H9 (cell line): ENCODE data around the gene RGL1. TPM values are rescaled to one million over a fixed set of nuclear protein-coding genes. Genes with fewer than 3 reads are reported as not detected.

ENCODE experiments used
- DNase-seq: peaks from one replicate; pipeline ENCODE4 v3.0.0-alpha.2; 2017
- H2AFZ ChIP-seq: one replicate; pipeline ENCODE4 v1.6.1; 2013; ENCODE audit warnings: mild to moderate bottlenecking, low read length, control low read depth, moderate library complexity
- H2AK5ac ChIP-seq: 2 replicates; pipeline ENCODE4 v1.6.1; 2013; ENCODE audit warnings: low read length, control low read depth, mixed read lengths; ENCODE audit not compliant: insufficient read length
- H2BK120ac ChIP-seq: one replicate; pipeline ENCODE4 v1.6.1; 2013; ENCODE audit warnings: low read depth, mild to moderate bottlenecking, low read length, control low read depth, inconsistent platforms; ENCODE audit not compliant: poor library complexity, severe bottlenecking
- H2BK12ac ChIP-seq: 2 replicates; pipeline ENCODE4 v1.6.1; 2013; ENCODE audit warnings: low read length, control low read depth, mixed read lengths, low read depth; ENCODE audit not compliant: insufficient read length
- H2BK15ac ChIP-seq: 2 replicates; pipeline ENCODE4 v1.6.1; 2013; ENCODE audit warnings: low read depth, low read length, control low read depth
- H2BK20ac ChIP-seq: one replicate; pipeline ENCODE4 v1.6.1; 2013; ENCODE audit warnings: low read depth, mild to moderate bottlenecking, low read length, control low read depth, inconsistent platforms; ENCODE audit not compliant: poor library complexity, severe bottlenecking
- H2BK5ac ChIP-seq: 2 replicates; pipeline ENCODE4 v1.6.1; 2013; ENCODE audit warnings: low read length, control low read depth, mixed read lengths; ENCODE audit not compliant: insufficient read length
- H3K14ac ChIP-seq: 2 replicates; pipeline ENCODE4 v1.6.1; 2013; ENCODE audit warnings: low read length, control low read depth; ENCODE audit not compliant: insufficient read depth
- H3K18ac ChIP-seq: 2 replicates; pipeline ENCODE4 v1.6.1; 2013; ENCODE audit warnings: low read depth, mild to moderate bottlenecking, mixed read lengths, low read length, control low read depth; ENCODE audit not compliant: insufficient read length
- H3K23ac ChIP-seq: 2 replicates; pipeline ENCODE4 v1.6.1; 2013; ENCODE audit warnings: low read length, control low read depth, mixed read lengths, low read depth; ENCODE audit not compliant: insufficient read length
- H3K23me2 ChIP-seq: 2 replicates; pipeline ENCODE4 v1.6.1; 2013; ENCODE audit warnings: low read depth, mild to moderate bottlenecking, mixed read lengths, low read length, control low read depth; ENCODE audit not compliant: insufficient read length, poor library complexity, severe bottlenecking
- H3K27ac ChIP-seq: 2 replicates; pipeline ENCODE4 v1.5.1; 2013; ENCODE audit warnings: low read length, control low read depth, mixed read lengths, low read depth; ENCODE audit not compliant: insufficient read length
- H3K27me3 ChIP-seq: 2 replicates; pipeline ENCODE4 v1.6.1; 2013; ENCODE audit warnings: low read length, control low read depth, inconsistent platforms; ENCODE audit not compliant: insufficient read depth
- H3K4ac ChIP-seq: 2 replicates; pipeline ENCODE4 v1.6.1; 2013; ENCODE audit warnings: low read depth, mild to moderate bottlenecking, control low read depth, inconsistent platforms, low read length, moderate library complexity
- H3K4me1 ChIP-seq: 2 replicates; pipeline ENCODE4 v1.6.1; 2013; ENCODE audit warnings: low read length, control low read depth, inconsistent platforms; ENCODE audit not compliant: insufficient read depth
- H3K4me2 ChIP-seq: 2 replicates; pipeline ENCODE4 v1.6.1; 2013; ENCODE audit warnings: low read length, control low read depth, mixed read lengths; ENCODE audit not compliant: insufficient read length, insufficient read depth
- H3K56ac ChIP-seq: 2 replicates; pipeline ENCODE4 v1.6.1; 2013; ENCODE audit warnings: low read depth, mild to moderate bottlenecking, mixed read lengths, low read length, control low read depth; ENCODE audit not compliant: insufficient read length
- H3K79me1 ChIP-seq: 2 replicates; pipeline ENCODE4 v1.6.1; 2013; ENCODE audit warnings: low read depth, mild to moderate bottlenecking, moderate library complexity, low read length, control low read depth, inconsistent platforms; ENCODE audit not compliant: insufficient read depth, poor library complexity, severe bottlenecking
- H3K79me2 ChIP-seq: 2 replicates; pipeline ENCODE4 v1.6.1; 2013; ENCODE audit warnings: low read length, control low read depth, inconsistent platforms; ENCODE audit not compliant: insufficient read depth
- H3K9ac ChIP-seq: 2 replicates; pipeline ENCODE4 v1.6.1; 2013; ENCODE audit warnings: low read length, control low read depth, mixed read lengths; ENCODE audit not compliant: insufficient read length; ENCODE audit errors: extremely low read depth
- H3K9me3 ChIP-seq: one replicate; pipeline ENCODE4 v1.6.1; 2013; ENCODE audit warnings: low read depth, low read length, inconsistent platforms; ENCODE audit not compliant: control insufficient read depth
- H3T11ph ChIP-seq: one replicate; pipeline ENCODE4 v1.6.1; 2013; ENCODE audit warnings: mild to moderate bottlenecking, low read length, control low read depth, inconsistent platforms
- H4K20me1 ChIP-seq: one replicate; pipeline ENCODE4 v1.6.1; 2013; ENCODE audit not compliant: control insufficient read depth, insufficient read length, insufficient read depth
- H4K5ac ChIP-seq: 2 replicates; pipeline ENCODE4 v1.6.1; 2013; ENCODE audit warnings: low read depth, mild to moderate bottlenecking, mixed read lengths, low read length, control low read depth; ENCODE audit not compliant: insufficient read length
- H4K8ac ChIP-seq: replicated peaks from 2 replicates; pipeline ENCODE4 v1.6.1; 2013; ENCODE audit warnings: low read length, control low read depth, mixed read lengths, low read depth; ENCODE audit not compliant: insufficient read length
- H4K91ac ChIP-seq: 2 replicates; pipeline ENCODE4 v1.6.1; 2013; ENCODE audit warnings: low read depth, mild to moderate bottlenecking, moderate library complexity, mixed read lengths, low read length, control low read depth; ENCODE audit not compliant: insufficient read length
- H3K27ac Mint-ChIP-seq, 3 experiments: 2 replicates in 2 of 3; 3 replicates in 1 of 3; pipeline ENCODE4 v1.8.0; 2020 to 2021; ENCODE audit warnings: mixed read lengths in 3 of 3, mild to moderate bottlenecking in 1 of 3, moderate library complexity in 1 of 3
- H3K27me3 Mint-ChIP-seq: 2 replicates; pipeline ENCODE4 v1.8.0; 2021; ENCODE audit warnings: low read depth, mild to moderate bottlenecking, moderate library complexity, mixed read lengths
- H3K36me3 Mint-ChIP-seq, 3 experiments: 2 replicates in 2 of 3; 3 replicates in 1 of 3; pipeline ENCODE4 v1.8.0; 2020 to 2021; ENCODE audit warnings: low read depth in 3 of 3, mixed read lengths in 3 of 3; ENCODE audit not compliant: insufficient read depth in 1 of 3
- H3K4me1 Mint-ChIP-seq, 2 experiments: 2 replicates each; pipeline ENCODE4 v1.8.0; 2020; ENCODE audit warnings: mixed read lengths in 2 of 2
- H3K4me3 Mint-ChIP-seq, 2 experiments: 2 replicates in 1 of 2; 3 replicates in 1 of 2; pipeline ENCODE4 v1.8.0; 2020 to 2021; ENCODE audit warnings: mild to moderate bottlenecking in 2 of 2, mixed read lengths in 2 of 2, moderate library complexity in 1 of 2
- H3K9me3 Mint-ChIP-seq, 2 experiments: 2 replicates in 1 of 2; 3 replicates in 1 of 2; pipeline ENCODE4 v1.8.0; 2020; ENCODE audit warnings: mild to moderate bottlenecking in 2 of 2, mixed read lengths in 2 of 2, moderate library complexity in 1 of 2
- CTCF ChIP-seq: fragments of 200-600 bp; sonication (generic); conservative IDR thresholded peaks from 3 replicates; pipeline ENCODE4 v1.8.0; 2021; ENCODE audit warnings: antibody characterized with exemption, mild to moderate bottlenecking
- WGBS: extraction: QIAGEN DNeasy Blood & Tissue Kit; methylation state at CpG from one replicate; pipeline ENCODE4 v1.1.7; 2013; ENCODE audit warnings: missing lambda C conversion rate, low lambda C conversion rate, mixed read lengths; ENCODE audit not compliant: insufficient read length; ENCODE audit errors: extremely low coverage; 5-methylcytosine and 5-hydroxymethylcytosine counted together
- total RNA-seq: library from RNA; stranded (reverse); gene quantifications from 2 replicates; pipeline ENCODE4 v1.2.1, GENCODE V29; 2021

The RGL1 gene
- total RNA-seq, 1 experiment from 2014 or later, result 1.4 TPM

- no peaks in the 10 kb centered on the region for H3K79me2 ChIP-seq
- no peak overlapping the region for H2BK120ac ChIP-seq
- H2BK15ac ChIP-seq, result no peak overlapping the region
- no CpG with 5 or more reads among the region's 3 CpGs for WGBS
- no peak overlapping the region for H2BK12ac ChIP-seq
- no peak overlapping the region for H2BK5ac ChIP-seq
- TF ChIP-seq CTCF, result no peak
- no peak overlapping the region for H2AK5ac ChIP-seq
- no peaks in the 10 kb centered on the region for H3K23me2 ChIP-seq
- no peak overlapping the region for H3K27ac ChIP-seq
- H3K4me1 Mint-ChIP-seq, result no peaks in the 10 kb centered on the region; a peak in 1 of 4 replicates
- H2AFZ ChIP-seq, result no peak overlapping the region
- H3K9me3 Mint-ChIP-seq, result peaks cover 18 to 24% of the 10 kb centered on the region in 2 experiments
- H3K4ac ChIP-seq, result no peak overlapping the region
- H3K27ac Mint-ChIP-seq, result no peak overlapping the region
- no peaks in the 10 kb centered on the region for H3K79me1 ChIP-seq
- H3K27me3 Mint-ChIP-seq, result no peaks in the 10 kb centered on the region
- no peaks in the 10 kb centered on the region for H4K20me1 ChIP-seq
- H3K4me2 ChIP-seq, result no peak overlapping the region
- H3K4me1 ChIP-seq, result no peaks in the 10 kb centered on the region
- no peak for DNase-seq
- H3K18ac ChIP-seq, result no peak overlapping the region
- H3K14ac ChIP-seq, result no peak overlapping the region
- no peak overlapping the region for H3K4me3 Mint-ChIP-seq
- H3K56ac ChIP-seq, result no peak overlapping the region
- H3K9ac ChIP-seq, result no peak overlapping the region
- peaks cover 5% of the 10 kb centered on the region for H3K9me3 ChIP-seq
- H3K36me3 Mint-ChIP-seq, result peaks cover 11 to 17% (median 16%) of the 10 kb centered on the region in 3 experiments
- H3K23ac ChIP-seq, result no peak overlapping the region
- no peak overlapping the region for H3T11ph ChIP-seq
- H4K91ac ChIP-seq, result no peak overlapping the region
- no peak overlapping the region for H2BK20ac ChIP-seq
- no peak overlapping the region for H4K8ac ChIP-seq
- no peak overlapping the region for H4K5ac ChIP-seq
- H3K27me3 ChIP-seq, result no peaks in the 10 kb centered on the region
Measured at GRCh38 chr1:183778045-183778444, 26.9 kb upstream of the RGL1 start.
